Fibroblast of villous mesenchyme (primary cell): ENCODE results near the gene NAA16. TPM values are rescaled to one million over a fixed set of nuclear protein-coding genes. Genes with fewer than 3 reads are reported as not detected.
"Not testable (repeated sequence)": the region's sequence is repeated elsewhere in the genome, so short reads cannot be mapped to it uniquely, and the experiment has no call there.

Source experiments
- DNase-seq: peaks from one replicate; pipeline ENCODE4 v3.0.0-alpha.2; 2010; ENCODE audit warnings: low read depth
- H3K4me3 ChIP-seq: 2 replicates; pipeline ENCODE4 v1.5.1; 2011; ENCODE audit warnings: low read depth, mild to moderate bottlenecking, low read length
- CTCF ChIP-seq: IDR thresholded peaks from 2 replicates; pipeline ENCODE4 v1.5.1; 2012; ENCODE audit warnings: low read depth, mild to moderate bottlenecking, low read length; ENCODE audit not compliant: insufficient read depth
- total RNA-seq: library from RNA; depleted of rRNA; stranded (reverse); fragments of >200 nt; gene quantifications from 2 replicates; pipeline ENCODE4 v1.2.3, GENCODE V29; 2012

Gene NAA16
- total RNA-seq, 1 donor: 24.2 TPM

GRCh38 chr13:41352935-41353840, 42.1 kb downstream of the NAA16 start:
- no peak overlapping the region for H3K4me3 ChIP-seq
- peak; percentile 76 for TF ChIP-seq CTCF
- DNase-seq: peak; percentile 83

DNA sequence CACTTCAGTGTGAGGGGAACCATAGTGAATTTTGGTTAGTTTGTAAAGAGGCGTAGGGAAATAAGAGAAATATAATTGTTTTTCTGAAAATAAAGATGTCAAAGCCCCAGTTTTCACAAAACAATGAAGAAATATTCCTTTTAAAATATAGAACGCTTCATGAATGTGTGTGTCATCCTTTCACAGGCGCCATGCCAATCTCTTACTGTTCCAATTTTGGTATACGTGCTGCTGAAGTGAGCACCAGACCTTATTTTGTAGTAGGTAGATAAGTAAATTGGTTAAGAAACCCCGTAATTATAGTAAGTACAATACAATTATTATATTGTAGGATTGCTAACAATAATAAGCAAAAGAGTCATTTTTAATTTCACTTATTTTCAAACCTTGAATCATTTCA, 43.3 kb downstream of the NAA16 start:
- DNase-seq: no peak
- no peak overlapping the region for H3K4me3 ChIP-seq
- TF ChIP-seq CTCF: no peak

- DNase-seq, H3K4me3 ChIP-seq: not testable (repeated sequence)
Measured at GRCh38 chr13:41356385-41356648, 45.2 kb downstream of the NAA16 start.

DNA sequence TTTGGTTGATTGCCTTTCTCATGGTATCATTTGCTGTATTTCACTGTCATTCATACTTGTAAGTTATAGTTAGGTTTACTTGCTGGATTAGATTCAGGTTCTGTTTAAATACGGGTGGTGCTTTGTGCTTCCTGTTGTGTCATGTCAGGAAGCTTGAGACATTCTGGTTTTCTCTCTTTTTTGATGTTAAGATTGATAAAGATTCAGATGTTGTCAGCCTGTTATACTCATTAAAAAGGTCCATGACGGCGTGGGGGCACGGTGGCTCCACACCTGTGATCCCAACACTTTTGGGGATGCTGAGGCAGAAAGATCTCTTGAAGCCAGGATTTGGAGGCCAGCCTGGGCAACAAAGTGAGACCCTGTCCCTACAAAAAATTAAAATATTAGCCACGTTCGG, 45.7 kb downstream of the NAA16 start:
- H3K4me3 ChIP-seq: no peak overlapping the region
- TF ChIP-seq CTCF: no peak
- DNase-seq: no peak

- no peak overlapping the region for H3K4me3 ChIP-seq
- TF ChIP-seq CTCF: no peak
- DNase-seq: peak; percentile 27
Measured at GRCh38 chr13:41361491-41361890, 50.4 kb downstream of the NAA16 start.

DNA sequence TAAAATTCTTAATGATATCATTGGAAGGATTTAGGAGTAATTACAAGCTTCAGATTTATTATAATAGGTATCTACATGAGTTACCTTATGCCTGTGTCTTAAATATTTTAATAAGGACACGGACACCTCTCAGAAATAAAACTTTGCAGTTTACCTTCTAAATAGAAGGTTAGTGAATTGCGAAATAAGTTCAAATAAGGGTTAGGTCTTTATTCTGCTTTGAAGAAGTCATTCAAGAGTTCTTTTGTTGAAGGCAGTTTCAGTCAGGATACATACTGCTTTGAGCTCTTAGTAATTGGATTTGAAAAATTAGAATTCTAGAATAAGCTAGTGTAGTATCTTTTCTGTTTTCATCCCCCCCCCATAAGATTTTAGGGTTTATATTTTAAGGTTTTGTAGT, 53.0 kb downstream of the NAA16 start:
- no peak for DNase-seq
- H3K4me3 ChIP-seq: no peak overlapping the region
- TF ChIP-seq CTCF: no peak

- peak; percentile 92 for DNase-seq
- no peak for TF ChIP-seq CTCF
- H3K4me3 ChIP-seq: no peak overlapping the region
Measured at GRCh38 chr13:41365631-41366030, 54.6 kb downstream of the NAA16 start.
